Astrocyte (in vitro differentiated cells and primary cell): ENCODE measurements around the gene CRHR1. TPM values are rescaled to one million over a fixed set of nuclear protein-coding genes. Genes with fewer than 3 reads are reported as not detected.

Source experiments
- DNase-seq: peaks from one replicate; pipeline ENCODE4 v3.0.0-alpha.2; 2010; ENCODE audit warnings: low read depth
- FAIRE-seq: peaks from 2 replicates; lab custom pipeline; 2011; peaks lifted over from hg19 to GRCh38; lab: Jason Lieb, UNC
- H2AFZ ChIP-seq: 2 replicates; pipeline ENCODE4 v1.6.0; 2012; ENCODE audit warnings: low read depth, low read length, inconsistent platforms
- H3K27ac ChIP-seq: 2 replicates; pipeline ENCODE4 v1.5.1; 2011; ENCODE audit warnings: low read depth, low read length, inconsistent platforms
- H3K27me3 ChIP-seq: 2 replicates; pipeline ENCODE4 v1.6.0; 2011; ENCODE audit warnings: low read length, inconsistent platforms; ENCODE audit not compliant: insufficient read depth
- H3K36me3 ChIP-seq: 2 replicates; pipeline ENCODE4 v1.5.1; 2011; ENCODE audit warnings: low read length, inconsistent platforms; ENCODE audit not compliant: insufficient read depth
- H3K4me1 ChIP-seq: 2 replicates; pipeline ENCODE4 v1.5.1; 2011; ENCODE audit warnings: low read length, inconsistent platforms; ENCODE audit not compliant: insufficient read depth
- H3K4me2 ChIP-seq: 2 replicates; pipeline ENCODE4 v1.6.0; 2012; ENCODE audit warnings: low read length, inconsistent platforms
- H3K4me3 ChIP-seq: 2 replicates; pipeline ENCODE4 v1.5.1; 2011; ENCODE audit warnings: low read depth, mild to moderate bottlenecking, low read length, inconsistent platforms; ENCODE audit not compliant: insufficient read depth
- H3K79me2 ChIP-seq: 2 replicates; pipeline ENCODE4 v1.6.0; 2012; ENCODE audit warnings: mild to moderate bottlenecking, low read length, inconsistent platforms; ENCODE audit not compliant: insufficient read depth
- H3K9ac ChIP-seq: 2 replicates; pipeline ENCODE4 v1.6.0; 2012; ENCODE audit warnings: mild to moderate bottlenecking, low read length, inconsistent platforms
- H3K9me3 ChIP-seq: 2 replicates; pipeline ENCODE4 v1.5.1; 2012; ENCODE audit warnings: low read depth, mild to moderate bottlenecking, low read length, inconsistent platforms; ENCODE audit not compliant: insufficient read depth
- H4K20me1 ChIP-seq: 2 replicates; pipeline ENCODE4 v1.6.0; 2012; ENCODE audit warnings: low read length, inconsistent platforms; ENCODE audit not compliant: insufficient read depth
- H3K27ac Mint-ChIP-seq: one replicate; pipeline ENCODE4 v1.8.0; 2021; ENCODE audit warnings: mild to moderate bottlenecking, mixed read lengths; ENCODE audit not compliant: unreplicated experiment
- H3K27me3 Mint-ChIP-seq: one replicate; pipeline ENCODE4 v1.8.0; 2021; ENCODE audit warnings: low read depth, mixed read lengths; ENCODE audit not compliant: unreplicated experiment
- H3K36me3 Mint-ChIP-seq: one replicate; pipeline ENCODE4 v1.8.0; 2021; ENCODE audit warnings: low read depth, mixed read lengths; ENCODE audit not compliant: unreplicated experiment
- H3K4me1 Mint-ChIP-seq: one replicate; pipeline ENCODE4 v1.8.0; 2021; ENCODE audit warnings: low read depth, mixed read lengths; ENCODE audit not compliant: unreplicated experiment
- H3K4me3 Mint-ChIP-seq: one replicate; pipeline ENCODE4 v1.8.0; 2021; ENCODE audit warnings: mild to moderate bottlenecking, moderate library complexity, mixed read lengths; ENCODE audit not compliant: unreplicated experiment
- H3K9me3 Mint-ChIP-seq: one replicate; pipeline ENCODE4 v1.8.0; 2021; ENCODE audit warnings: mild to moderate bottlenecking, mixed read lengths; ENCODE audit not compliant: unreplicated experiment
- CTCF ChIP-seq: IDR thresholded peaks from 2 replicates; pipeline ENCODE4 v1.5.1; 2011; ENCODE audit warnings: low read depth, mild to moderate bottlenecking, inconsistent platforms, low read length, moderate library complexity; ENCODE audit not compliant: insufficient read depth
- EZH2 ChIP-seq: IDR thresholded peaks from 2 replicates; pipeline ENCODE4 v1.6.1; 2012; ENCODE audit warnings: mild to moderate bottlenecking, low read length, inconsistent platforms; ENCODE audit not compliant: insufficient read depth
- total RNA-seq: library from RNA; stranded (reverse); gene quantifications from 2 replicates; pipeline ENCODE4 v1.2.1, GENCODE V29; 2021

Gene CRHR1
- total RNA-seq, 1 donor from 2014 or later: 0.20 TPM

- Mint-ChIP-seq H3K27me3 (peaks cover 33% of the 10 kb centered on the region), H3K4me1 (no peaks in the 10 kb centered on the region), H3K27ac (no peak overlapping the region), H3K9me3 (peaks cover 7% of the 10 kb centered on the region), H3K36me3 (peaks cover 2% of the 10 kb centered on the region), H3K4me3 (no peak overlapping the region)
- Histone ChIP-seq H3K4me3 (no peak overlapping the region), H4K20me1 (no peaks in the 10 kb centered on the region), H3K36me3 (no peaks in the 10 kb centered on the region), H3K4me1 (no peaks in the 10 kb centered on the region), H3K9ac (no peak overlapping the region), H3K9me3 (no peaks in the 10 kb centered on the region), H3K27ac (no peak overlapping the region), H2AFZ (no peak overlapping the region), H3K4me2 (no peak overlapping the region), H3K27me3 (peaks cover 8% of the 10 kb centered on the region), H3K79me2 (no peaks in the 10 kb centered on the region)
- FAIRE-seq (no peak), DNase-seq (no peak)
- TF ChIP-seq EZH2 (no peak), CTCF (no peak)
These were observed 44.3 kb upstream of the CRHR1 start for GRCh38 chr17:45739786-45740185.

GRCh38 chr17:45740553-45741330 is 43.4 kb upstream of the CRHR1 start:
- Mint-ChIP-seq H3K36me3 (no peaks in the 10 kb centered on the region), H3K4me3 (peak overlapping the region; percentile 77), H3K27ac (no peak overlapping the region), H3K4me1 (no peaks in the 10 kb centered on the region), H3K27me3 (peaks cover 42% of the 10 kb centered on the region), H3K9me3 (peaks cover 5% of the 10 kb centered on the region)
- Histone ChIP-seq H3K4me3 (no peak overlapping the region), H3K27ac (no peak overlapping the region), H3K9ac (no peak overlapping the region), H3K79me2 (no peaks in the 10 kb centered on the region), H3K36me3 (no peaks in the 10 kb centered on the region), H3K27me3 (peaks cover 8% of the 10 kb centered on the region), H2AFZ (no peak overlapping the region), H3K4me1 (no peaks in the 10 kb centered on the region), H3K9me3 (no peaks in the 10 kb centered on the region), H4K20me1 (no peaks in the 10 kb centered on the region), H3K4me2 (no peak overlapping the region)
- no peak for TF ChIP-seq EZH2
- no peak for TF ChIP-seq CTCF
- peak; percentile 2 for DNase-seq
- FAIRE-seq: no peak

- peaks cover 5% of the 10 kb centered on the region for H3K27me3 ChIP-seq
These were observed 41.9 kb upstream of the CRHR1 start for GRCh38 chr17:45742251-45742650.

More at GRCh38 chr17:45742251-45742650, 41.9 kb upstream of the CRHR1 start:
- Mint-ChIP-seq H3K27me3 (peaks cover 44% of the 10 kb centered on the region), H3K4me3 (no peak overlapping the region), H3K9me3 (peaks cover 5% of the 10 kb centered on the region), H3K4me1 (no peaks in the 10 kb centered on the region), H3K36me3 (no peaks in the 10 kb centered on the region), H3K27ac (no peak overlapping the region)
- H3K4me1 ChIP-seq: no peaks in the 10 kb centered on the region
- no peaks in the 10 kb centered on the region for H4K20me1 ChIP-seq
- no peak for DNase-seq
- no peak overlapping the region for H3K9ac ChIP-seq
- H3K79me2 ChIP-seq: no peaks in the 10 kb centered on the region
- TF ChIP-seq CTCF (no peak), EZH2 (no peak)
- no peaks in the 10 kb centered on the region for H3K9me3 ChIP-seq
- no peak overlapping the region for H2AFZ ChIP-seq
- no peak overlapping the region for H3K4me3 ChIP-seq
- FAIRE-seq: no peak
- H3K36me3 ChIP-seq: no peaks in the 10 kb centered on the region
- no peak overlapping the region for H3K4me2 ChIP-seq
- H3K27ac ChIP-seq: no peak overlapping the region
